Non-pigmented ciliary epithelial cell (primary cell): ENCODE results near the gene EOLA1.
A peak's percentile ranks its signal among the peaks of the same experiment; 100 is the strongest.
"Not testable (repeated sequence)": the region's sequence is repeated elsewhere in the genome, so short reads cannot be mapped to it uniquely, and the experiment has no call there.

Experiments
- DNase-seq: peaks from one replicate; pipeline ENCODE4 v3.0.0-alpha.2; 2010; ENCODE audit warnings: low read depth

Gene EOLA1

DNA sequence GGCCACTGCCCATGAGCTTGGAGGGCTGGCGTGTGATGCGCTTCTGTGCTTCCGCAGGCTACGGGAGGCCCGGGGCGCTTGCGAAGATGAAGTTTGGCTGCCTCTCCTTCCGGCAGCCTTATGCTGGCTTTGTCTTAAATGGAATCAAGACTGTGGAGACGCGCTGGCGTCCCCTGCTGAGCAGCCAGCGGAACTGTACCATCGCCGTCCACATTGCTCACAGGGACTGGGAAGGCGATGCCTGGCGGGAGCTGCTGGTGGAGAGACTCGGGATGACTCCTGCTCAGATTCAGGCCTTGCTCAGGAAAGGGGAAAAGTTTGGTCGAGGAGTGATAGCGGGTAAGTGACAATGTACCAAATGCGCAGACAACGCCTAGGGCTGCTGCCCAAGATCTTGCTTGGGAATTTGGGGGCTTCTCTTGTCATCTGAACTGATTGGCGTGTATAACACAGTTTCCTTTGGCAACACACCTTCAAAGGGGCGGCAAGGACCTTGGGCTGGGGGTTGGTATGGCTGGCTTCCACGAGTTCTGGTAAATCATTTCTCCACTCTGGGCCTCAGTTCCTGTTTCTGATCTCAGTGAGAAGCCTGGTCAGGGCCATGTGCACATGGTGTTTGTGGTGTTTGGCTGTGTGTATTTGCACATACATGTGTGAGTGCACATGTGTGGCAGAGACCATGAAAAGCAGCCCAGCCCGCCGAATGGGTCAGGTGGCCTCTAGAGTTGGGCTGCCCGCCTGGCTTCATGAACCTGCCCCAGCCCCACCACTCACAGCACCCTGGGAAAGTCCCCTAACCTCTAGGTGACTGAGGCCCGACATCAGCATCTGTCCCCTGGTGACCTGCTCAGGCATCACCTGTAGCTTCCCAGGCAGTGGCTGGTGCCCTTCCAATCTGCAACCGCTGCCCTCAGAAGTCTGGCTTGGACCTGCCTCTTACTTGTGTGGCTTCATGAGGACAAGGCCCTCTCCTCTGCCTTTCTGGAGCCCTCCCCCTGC lies 5.0 kb downstream of the EOLA1 start:
- DNase-seq: not testable (repeated sequence)

DNA sequence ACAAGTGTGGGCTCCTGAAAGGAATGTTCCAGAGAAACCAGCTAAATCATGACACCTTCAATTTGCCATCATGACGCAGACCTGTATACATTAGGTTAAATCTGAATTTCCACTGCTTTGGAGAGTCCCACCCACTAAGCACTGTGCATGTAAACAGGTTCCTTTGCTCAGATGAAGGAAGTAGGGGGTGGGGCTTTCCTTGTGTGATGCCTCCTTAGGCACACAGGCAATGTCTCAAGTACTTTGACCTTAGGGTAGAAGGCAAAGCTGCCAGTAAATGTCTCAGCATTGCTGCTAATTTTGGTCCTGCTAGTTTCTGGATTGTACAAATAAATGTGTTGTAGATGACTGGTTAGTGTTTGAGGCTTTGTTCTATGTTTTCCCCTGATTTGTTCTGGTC lies 6.2 kb downstream of the EOLA1 start:
- DNase-seq: not testable (repeated sequence)

DNA sequence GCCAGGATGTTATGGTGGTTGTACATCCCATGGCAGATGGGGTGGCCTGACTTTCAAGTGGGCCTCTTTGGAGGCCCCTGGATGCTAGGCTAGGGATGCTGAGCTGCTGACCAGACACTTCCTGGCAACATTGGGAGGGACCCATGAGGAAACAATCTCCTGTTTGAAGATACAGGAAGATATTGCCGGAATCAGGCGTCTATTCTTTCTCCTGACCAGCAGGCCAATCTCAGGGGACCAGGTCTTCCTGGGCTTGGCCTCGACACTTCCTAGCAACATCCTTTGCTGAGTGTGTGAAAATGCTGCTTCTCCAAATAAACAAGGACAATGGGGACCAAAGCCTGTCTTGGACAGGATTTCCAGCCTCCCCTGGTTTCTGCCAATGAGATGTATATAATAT lies 7.0 kb downstream of the EOLA1 start:
- DNase-seq: not testable (repeated sequence)

DNA sequence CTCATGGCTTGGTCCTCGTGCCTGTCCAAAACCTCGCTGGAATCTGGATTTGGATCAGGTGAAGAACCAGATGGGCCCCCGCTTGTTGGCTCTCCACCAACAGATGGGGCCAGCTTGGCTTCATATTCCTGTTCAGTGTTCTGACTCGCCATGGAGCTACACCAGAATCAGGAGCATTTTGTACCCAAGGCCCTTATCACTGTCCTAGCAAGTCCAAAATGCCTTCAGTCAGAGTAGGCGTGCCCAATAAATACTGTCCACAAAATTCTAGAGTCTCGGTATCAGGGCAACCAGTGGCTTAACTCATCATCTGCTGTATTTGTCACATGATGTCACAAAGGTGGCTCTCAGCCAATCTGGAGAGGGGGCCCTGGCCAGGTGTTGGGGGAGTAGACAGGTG lies 8.9 kb downstream of the EOLA1 start, which contains the start of gene HSFX3:
HSFX3 (minus strand) TSS at position 224 of the 400 bp plus-strand sequence; CDS start at position 152, 72 bp downstream.
- DNase-seq: not testable (repeated sequence)

DNA sequence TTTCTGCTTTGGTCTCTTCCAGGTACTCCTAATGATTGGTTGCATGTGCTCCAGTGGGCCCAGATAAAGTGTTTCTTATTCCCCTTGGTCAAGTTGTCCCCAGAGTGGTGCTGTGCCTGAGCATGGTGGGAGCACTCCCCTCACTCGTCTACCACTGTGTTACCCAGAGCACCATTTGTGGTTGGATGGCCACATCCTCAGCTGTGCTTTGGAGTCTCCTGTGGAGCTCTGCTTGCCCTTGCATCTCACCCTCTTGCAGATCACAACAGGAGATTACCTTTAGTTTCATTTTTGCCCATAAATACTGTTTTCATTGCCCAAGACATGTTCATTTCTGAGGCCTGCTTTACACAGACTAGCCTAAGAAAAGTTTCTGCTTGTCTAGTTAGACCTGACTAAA lies 9.6 kb downstream of the EOLA1 start:
- not testable (repeated sequence) for DNase-seq

DNA sequence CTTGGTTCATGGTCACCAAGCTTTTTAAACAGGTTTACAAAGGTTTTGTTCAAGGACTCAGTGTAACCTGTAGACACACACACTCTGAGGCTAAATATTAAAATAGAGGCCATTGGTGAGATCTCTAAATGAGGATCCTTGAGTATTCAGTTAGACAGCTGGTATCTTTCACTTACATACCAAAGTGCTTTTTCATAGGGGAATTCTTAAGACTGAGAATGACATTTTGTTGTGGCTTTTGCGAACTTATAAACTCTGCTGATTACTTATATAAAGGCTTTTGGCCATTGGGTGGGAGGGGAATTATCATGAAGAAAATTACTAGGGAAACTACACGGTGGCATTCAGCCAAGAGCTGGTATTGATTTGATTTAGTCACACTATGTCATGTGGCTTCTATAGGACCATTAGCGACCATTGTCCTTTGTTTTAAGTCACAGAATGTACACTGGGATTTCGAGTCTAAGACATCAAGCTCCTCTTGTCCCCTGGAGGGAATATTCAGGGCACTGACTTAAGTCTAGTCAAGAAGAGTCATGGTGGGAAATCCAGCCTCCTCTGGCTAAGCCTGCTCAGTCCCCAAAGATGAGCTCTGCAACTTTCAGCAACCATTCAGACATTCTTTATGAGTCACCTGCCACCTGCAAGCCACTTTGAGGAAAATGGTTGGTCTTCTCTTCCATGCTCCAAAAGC lies 10.6 kb downstream of the EOLA1 start:
- DNase-seq: not testable (repeated sequence)

DNA sequence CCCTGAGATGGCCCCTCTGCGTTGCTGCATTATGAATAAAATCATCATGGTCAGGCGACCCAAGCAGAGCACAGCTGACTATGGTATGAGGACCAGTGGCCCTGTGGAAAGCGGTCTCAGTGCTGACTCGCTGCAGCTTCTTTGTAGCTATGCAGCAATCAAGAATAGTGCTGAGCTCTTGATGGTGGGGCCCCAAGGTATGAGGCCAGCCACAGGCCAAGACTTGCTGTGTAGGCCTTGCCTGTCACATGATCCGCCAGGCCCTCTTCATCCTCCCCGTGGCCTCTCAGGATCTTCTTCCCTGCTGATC lies 11.1 kb downstream of the EOLA1 start:
- DNase-seq: not testable (repeated sequence)

DNA sequence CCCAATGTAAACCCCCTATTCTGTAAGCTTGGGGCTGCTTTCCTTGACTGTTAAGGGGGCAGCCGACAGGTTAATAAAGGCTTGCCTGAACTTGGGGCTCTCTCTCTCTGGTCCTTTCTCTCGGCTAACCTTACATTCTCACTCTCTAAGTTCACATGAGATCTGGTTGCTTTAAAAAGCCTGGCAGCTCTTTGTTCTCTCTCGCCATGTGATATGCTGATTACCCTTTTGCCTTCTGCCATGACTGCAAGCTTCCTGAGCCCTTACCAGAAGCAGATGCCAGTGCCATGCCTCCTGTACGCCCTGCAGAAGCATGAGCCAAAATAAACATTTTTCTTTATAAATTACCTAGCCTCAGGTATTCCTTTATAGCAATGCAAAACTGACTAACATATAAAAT lies 14.4 kb downstream of the EOLA1 start:
- DNase-seq: not testable (repeated sequence)

DNA sequence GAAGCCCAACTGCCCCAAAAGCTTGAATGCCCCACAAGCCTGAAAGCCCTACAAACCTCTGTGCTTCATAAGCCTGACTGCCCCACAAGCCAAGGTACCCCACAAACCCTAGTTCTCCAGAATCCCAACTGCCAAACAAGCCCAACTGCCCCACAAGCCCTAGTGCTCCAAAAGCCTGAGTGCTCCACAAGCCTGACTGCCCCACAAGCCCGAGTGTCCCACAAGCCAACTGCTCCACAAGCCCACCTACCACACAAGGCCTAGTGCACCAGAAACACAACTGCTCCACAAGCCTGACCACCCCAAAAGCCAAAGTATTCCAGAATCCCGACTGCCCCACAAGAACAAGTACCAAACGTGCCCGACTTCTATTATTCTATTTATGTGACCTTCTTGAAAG lies 22.5 kb downstream of the EOLA1 start:
- DNase-seq: no peak

DNA sequence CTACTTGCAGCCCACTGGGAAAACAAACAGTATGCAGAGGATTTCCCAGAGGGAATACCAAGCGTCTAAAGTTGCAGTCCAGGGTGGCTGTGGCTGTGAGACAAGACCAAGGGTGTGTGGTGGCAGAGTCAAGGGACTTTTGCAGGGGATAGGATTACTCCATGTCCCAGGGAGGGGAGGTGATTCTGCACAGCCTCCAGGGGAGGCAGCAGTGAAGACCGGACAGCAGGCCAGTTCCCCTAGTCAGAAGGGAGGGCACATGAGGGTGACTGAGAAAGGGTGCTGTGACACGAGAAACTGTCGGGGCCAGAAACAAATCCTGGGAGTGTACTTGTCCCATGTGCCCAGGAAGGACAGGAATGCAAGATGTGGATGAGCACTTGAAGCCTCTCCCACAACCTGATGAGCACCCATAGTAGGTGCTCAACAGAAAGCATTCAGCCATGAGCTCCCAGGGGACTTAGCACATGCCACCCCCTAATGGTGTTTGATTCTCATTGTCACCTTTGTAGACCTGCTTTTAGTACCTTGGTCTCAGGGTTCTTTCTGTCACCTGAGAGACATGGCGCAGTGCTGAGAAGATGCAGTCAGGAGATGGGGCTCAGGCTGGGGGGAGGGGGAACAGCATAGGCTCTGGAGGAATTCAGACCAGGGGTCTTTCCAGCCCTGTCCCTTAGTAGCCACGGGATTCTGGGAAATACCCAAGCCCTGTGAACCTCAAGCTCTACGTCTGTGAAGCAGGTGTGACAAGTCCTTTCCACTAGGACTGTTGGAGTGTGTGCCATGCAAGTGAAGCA lies 27.0 kb downstream of the EOLA1 start:
- DNase-seq: no peak

DNA sequence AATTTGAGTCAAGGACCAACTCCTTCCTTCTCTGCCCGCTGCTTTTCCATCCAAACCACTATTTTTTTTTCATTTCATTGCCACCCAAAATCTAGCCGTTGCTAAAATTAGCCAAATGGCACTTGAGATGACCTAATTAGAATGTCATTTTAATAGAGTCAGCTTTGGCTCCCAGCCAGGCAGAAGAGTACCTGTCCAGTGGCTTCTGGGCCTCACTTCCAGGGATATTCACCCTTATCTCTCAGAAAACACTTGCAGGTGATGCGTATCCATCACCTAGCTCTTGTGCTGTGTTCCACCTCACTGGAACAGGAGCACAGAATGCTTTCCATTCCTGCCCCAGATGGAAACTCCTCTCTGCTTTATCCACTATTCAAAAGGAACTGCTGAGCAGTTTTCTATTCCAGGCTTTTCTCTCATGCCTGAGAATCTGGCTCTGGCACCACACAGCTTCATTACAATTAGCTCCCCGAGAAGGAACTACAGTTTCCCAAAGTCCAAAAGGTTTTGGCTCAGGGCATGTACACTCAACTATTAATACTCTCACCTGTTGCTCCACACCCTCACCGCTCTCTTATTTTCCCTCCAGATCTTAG lies 28.0 kb downstream of the EOLA1 start:
- DNase-seq: no peak

DNA sequence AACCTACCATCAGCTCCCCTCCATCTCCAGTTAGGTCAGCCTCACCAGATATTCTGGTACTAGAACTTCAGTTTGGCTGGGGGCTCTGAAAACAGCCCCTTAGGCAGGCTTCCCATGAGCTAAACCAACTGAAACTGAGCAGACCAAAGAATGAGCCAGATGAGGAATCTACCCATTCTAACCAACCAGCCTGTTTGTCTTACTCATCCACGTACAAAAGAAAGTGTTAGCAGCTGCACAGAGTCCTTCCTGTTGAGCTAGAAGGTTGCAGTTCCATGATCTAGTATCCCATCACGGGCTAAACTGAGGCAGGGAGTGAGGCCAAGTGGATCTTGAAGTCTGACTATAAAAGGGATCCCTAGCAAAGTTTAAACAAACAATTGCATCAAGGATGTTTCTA lies 29.0 kb downstream of the EOLA1 start:
- no peak for DNase-seq

DNA sequence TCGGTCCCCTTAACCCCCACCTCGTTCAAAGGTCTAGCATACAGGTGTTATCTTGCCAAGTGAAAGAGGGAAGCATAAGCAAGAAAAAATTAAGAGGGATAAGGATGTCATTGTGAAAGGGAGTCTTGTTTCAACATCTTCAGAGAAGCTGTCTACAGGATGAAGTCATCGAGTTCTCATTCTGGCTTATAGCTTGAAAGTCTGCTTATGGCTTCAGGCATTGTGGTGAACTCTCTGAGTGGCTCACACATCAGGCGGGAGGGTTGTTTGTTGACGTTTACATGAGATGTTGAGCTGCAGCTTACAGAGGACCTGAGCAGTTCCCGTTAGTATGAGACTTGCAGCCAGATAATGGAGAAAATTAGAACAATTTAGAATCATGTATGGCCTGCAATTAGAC lies 29.9 kb downstream of the EOLA1 start:
- DNase-seq: peak; percentile 30

DNA sequence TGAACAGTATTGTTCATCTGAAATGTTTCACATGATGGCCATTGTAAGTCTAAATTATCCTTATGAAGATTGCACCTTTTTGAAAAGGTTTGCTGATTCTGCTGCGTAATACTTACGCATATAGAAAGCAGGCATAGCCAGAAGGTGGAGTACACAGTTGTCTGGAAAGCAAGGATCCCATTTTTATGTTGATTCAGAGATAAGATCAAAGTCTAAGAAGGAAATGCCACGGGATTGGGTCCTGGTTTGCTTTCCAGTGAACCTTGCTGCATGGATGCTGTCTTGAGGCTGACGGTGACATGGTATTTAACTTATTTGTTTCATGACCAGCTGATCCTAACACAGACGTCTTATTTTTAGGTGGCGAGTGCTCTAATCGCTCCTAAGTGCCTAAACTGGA lies 31.0 kb downstream of the EOLA1 start:
- no peak for DNase-seq

DNA sequence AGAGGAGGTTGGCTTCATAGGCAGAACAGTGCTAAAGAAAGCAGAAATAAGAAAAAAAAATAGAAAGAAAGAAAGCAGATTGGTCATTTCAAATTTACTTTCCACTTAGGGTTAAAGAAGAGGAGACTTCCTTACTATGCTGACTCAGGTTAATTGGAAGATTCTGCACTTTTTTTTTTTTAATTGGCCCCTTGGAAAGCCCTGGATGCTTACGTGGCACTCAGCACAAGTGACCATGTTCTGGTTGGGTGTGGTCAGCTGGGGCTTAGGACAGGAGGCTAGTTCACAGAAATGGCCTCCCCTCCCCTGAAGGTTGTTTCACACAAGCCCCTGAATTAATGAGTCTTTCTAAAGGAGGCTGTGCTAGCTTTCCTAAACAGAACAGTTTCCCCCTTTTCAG lies 31.9 kb downstream of the EOLA1 start:
- no peak for DNase-seq

DNA sequence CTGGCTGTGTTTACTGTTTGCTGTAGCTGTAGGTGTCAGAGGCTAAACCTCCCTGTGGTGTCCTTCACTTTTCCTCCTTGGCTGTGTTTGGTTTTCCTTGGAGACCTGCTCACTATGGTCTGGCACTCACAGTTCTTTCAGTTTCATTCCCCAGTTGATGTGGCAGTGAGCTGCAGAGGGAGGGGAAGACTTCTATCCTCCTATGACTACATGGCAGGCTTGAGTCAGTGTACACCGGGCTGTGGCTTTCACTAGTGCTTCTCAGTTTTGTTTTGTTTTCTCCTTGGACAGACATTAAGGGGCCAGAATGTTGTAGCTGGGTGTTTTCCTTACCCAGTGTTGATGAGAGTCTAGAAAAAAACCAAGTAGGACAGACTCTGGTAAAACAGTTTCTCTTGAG lies 32.6 kb downstream of the EOLA1 start:
- not testable (repeated sequence) for DNase-seq

DNA sequence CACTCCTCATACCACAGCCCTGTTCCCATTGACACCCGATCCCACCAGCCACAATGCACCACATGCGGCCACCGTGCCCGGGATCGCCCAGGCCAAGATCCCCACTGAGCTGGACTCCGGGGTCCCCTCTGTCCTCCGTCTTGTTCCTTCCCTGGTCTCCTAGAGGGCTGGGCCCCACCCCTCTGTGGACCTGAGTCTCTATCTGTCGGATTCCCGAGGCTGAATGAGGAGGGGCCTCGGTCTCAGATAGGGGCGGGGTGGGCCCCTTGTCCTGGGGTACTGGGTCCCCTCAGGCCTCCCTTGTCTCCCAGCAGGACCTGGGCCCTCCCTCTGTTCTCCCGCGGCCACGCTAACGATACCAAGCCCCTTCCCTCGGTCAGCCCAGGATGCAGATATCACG lies 44.8 kb downstream of the EOLA1 start:
- not testable (repeated sequence) for DNase-seq

DNA sequence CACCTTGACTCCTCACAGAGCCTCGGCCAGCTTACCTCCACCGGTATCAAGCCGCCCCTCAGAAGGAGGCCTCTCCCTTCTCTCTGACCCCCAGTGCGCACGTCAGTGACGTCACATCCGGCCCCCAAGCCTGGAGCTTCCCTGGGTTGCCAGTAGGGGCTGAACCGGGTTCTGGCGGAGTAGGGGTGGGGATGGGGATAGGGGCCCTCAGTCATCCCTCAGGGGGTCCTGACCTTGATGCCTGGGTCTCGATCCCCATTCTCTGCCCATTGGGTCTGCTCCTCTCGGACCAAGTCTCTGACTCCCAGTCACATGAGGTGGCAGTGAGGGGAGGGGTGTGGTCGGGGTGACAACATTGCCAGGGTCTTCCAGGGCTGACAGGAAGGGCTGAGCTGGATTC lies 46.5 kb downstream of the EOLA1 start, which contains the start of gene MAGEA9B:
MAGEA9B (minus strand) TSS at position 101 of the 400 bp plus-strand sequence. CDS start 4,280 bp downstream, outside the sequence.
- not testable (repeated sequence) for DNase-seq

DNA sequence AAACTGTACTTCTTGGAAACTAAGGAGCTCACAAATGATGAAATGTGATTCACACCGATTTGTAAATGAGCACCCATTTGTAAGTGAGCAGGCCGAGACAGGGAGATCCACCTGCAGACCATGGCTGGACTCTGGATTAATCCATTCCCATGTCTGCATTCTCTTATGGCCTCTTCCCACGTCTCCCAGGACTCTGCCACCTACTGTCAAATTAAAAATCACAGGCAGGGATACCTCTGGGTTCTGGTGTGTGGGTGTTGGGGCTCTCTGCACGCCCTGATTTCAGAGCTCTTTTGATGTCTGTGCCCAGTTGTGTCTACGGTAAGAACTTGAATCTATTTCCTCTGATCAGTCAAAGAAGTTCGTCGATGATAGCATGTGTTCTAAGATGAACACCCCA lies 50.2 kb downstream of the EOLA1 start:
- DNase-seq: not testable (repeated sequence)

DNA sequence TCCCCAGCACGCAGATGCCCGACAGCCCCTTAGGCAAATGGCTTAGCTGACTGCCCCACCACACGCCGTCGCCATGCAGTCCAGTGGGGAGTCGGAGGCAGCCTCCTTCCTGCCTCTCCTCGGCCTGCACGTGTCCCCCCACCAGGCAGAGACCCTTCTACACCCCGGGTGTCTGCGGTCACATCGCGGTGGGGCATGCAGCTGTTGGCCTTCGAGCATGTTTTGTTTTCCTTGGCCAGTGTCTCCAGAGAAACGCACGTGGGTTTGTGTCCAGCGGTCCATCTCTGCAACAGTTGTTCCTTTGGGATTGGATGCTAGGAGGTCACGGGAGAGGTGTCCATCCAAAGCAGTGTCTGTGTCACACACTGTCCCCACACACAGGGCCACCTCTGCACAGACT lies 54.4 kb downstream of the EOLA1 start, which contains the start of gene HSFX2:
HSFX2 (minus strand) TSS at position 101 of the 400 bp plus-strand sequence. CDS start 614 bp downstream, outside the sequence.
- not testable (repeated sequence) for DNase-seq

DNA sequence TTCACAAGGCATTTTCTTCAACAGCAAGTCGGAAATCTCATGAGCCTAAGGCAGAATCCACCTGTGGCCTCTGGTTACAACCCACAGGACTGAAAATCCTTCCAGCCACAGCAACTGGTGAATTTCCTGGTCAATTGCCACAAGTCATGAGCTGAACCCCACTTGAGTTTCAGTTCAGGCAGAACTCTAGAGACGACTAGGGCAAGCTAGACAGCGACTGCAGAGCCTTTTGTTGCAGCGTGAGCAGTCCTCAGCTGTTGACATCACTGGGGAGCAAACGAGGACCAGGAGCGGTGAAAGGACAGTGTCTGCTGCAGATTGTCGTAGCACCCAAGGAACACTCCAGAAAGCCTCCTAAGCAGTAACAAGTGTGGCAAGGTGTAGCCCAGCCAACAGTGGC lies 55.1 kb downstream of the EOLA1 start:
- not testable (repeated sequence) for DNase-seq
